Stimulated activated CD4-positive, alpha-beta T cell treated with anti-CD3 and anti-CD28 coated beads, Interleukin-2, amount 100 ng/mL, for 4 hours (primary cell): ENCODE measurements around the gene PRX.
"Not testable (repeated sequence)": the region's sequence is repeated elsewhere in the genome, so short reads cannot be mapped to it uniquely, and the experiment has no call there.

Experiments
- DNase-seq: peaks from one replicate; pipeline ENCODE4 v3.0.0-alpha.2; 2020; ENCODE audit warnings: low read depth

PRX gene, protein sequence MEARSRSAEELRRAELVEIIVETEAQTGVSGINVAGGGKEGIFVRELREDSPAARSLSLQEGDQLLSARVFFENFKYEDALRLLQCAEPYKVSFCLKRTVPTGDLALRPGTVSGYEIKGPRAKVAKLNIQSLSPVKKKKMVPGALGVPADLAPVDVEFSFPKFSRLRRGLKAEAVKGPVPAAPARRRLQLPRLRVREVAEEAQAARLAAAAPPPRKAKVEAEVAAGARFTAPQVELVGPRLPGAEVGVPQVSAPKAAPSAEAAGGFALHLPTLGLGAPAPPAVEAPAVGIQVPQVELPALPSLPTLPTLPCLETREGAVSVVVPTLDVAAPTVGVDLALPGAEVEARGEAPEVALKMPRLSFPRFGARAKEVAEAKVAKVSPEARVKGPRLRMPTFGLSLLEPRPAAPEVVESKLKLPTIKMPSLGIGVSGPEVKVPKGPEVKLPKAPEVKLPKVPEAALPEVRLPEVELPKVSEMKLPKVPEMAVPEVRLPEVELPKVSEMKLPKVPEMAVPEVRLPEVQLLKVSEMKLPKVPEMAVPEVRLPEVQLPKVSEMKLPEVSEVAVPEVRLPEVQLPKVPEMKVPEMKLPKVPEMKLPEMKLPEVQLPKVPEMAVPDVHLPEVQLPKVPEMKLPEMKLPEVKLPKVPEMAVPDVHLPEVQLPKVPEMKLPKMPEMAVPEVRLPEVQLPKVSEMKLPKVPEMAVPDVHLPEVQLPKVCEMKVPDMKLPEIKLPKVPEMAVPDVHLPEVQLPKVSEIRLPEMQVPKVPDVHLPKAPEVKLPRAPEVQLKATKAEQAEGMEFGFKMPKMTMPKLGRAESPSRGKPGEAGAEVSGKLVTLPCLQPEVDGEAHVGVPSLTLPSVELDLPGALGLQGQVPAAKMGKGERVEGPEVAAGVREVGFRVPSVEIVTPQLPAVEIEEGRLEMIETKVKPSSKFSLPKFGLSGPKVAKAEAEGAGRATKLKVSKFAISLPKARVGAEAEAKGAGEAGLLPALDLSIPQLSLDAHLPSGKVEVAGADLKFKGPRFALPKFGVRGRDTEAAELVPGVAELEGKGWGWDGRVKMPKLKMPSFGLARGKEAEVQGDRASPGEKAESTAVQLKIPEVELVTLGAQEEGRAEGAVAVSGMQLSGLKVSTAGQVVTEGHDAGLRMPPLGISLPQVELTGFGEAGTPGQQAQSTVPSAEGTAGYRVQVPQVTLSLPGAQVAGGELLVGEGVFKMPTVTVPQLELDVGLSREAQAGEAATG (N-terminal part only)

DNA sequence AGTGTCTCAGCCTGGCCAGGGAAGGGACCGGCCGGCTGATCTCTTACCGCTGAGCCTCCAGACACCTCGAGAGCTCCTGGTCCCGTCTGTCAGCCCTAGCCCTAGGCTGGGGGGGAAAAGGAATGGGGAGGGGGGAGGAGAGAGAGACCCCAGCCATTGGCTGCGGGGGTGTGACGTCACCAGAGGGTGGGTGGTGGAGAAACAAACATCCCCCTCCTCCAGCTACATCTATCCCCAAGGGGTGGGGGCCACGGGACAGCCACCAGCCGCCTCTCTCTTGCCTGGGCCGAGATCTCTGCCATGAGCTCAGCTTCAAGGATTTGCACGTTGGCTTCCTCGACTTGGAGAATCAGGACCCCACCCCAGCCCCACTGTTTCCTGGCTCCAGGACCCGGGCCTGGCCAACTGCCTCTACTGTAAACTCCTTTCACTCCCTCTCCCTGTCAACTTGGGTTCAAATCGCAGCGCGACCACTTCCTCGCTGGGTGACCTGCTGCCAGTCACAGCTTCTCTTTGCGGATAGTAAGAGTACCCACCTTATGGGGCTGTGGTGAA, at the start of gene PRX:
Gene PRX, minus strand, starts transcription at position 88 of the 555 bp plus-strand sequence. CDS start 5,446 bp downstream, outside the sequence.
- no peak for DNase-seq

DNA sequence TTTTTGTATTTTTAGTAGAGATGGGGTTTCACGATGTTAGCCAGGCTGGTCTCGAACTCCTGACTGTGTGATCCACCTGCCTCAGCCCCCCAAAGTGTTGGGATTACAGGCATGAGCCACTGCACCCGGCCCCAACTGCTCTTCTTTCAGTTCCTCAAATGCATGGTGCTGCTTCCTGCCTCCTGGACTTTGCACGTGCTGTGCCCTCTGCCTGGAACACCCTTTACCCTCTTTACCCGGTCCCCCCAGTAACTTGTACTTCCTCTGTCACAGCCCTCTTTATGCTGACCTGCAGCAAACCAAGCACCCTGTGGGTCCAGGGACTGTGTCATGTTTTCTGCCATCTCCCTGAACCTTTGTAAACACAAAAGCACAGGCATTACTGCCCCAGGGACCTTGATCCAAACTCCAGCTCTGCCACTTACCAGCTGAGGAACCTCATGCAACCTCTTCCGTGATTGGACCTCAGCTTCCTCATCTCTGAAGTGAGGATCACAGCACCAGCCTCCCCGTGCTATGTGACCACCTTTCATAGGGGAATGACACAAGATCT, 48.6 kb upstream of the PRX start:
- no peak for DNase-seq

DNA sequence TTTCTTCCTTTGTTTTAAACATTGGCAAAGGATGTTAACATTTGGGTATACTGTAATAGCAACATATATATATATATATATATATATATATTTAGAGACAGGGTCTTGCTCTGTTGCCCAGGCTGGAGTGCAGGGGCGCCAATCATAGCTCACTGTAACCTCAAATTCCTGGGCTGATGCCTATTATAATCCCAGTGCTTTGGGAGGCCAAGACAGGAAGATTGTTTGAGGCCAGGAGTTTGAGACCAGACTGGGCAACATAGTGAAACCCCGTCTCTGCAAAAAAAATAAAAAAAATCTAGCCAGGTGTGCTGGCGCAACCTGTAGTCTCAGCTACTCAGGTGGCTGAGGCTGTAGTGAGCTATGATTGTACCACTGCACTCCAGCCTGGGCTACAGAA, 47.0 kb upstream of the PRX start:
- no peak for DNase-seq

DNA sequence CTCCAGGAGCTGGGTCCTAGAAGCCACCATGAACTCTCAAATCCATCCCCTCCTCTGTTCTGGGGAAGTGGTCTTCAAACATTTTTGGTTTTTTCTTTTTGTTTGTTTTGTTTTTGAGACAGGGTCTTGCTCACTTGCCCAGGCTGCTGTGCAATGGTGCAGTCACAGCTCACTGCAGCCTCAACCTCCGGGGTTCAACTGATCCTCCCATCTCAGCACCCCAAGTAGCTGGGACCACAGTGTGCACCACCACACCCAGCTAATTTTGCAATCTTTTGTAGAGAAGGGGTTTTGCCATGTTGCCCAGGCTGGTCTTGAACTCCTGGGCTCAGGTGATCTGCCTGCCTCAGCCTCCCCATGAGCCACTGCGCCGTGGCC, 45.4 kb upstream of the PRX start:
- DNase-seq = no peak

DNA sequence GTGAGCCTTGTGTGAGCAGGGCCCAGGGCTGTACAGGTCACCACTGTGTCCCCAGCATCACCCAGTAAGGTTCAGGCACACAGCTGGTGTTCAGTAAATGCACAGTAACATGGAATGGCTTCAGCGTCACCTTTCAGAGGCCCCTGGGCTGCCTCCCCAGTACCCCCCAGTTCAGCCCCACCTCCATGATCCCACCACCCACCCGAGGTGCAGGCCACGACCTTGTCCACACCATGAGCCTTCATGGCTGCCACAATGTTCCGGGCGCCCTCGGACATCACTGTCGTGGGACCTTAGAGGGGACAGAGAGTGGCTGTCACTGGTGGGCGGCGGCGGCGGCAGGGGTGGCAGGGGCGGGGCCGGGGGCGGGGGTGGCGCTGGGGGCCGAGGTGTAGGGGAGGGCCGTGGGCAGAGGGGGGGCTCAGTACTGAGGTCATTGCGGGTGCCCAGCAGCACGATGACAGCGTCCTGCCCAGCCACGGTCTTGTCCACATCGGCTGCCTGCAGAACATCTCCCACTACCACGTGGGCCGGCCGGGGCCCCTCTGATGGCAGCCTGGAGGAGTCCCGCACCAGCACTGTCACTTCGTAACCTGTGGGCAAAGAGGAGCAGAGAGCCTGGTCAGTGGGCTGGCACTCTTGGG, 44.9 kb upstream of the PRX start:
- DNase-seq = no peak

DNA sequence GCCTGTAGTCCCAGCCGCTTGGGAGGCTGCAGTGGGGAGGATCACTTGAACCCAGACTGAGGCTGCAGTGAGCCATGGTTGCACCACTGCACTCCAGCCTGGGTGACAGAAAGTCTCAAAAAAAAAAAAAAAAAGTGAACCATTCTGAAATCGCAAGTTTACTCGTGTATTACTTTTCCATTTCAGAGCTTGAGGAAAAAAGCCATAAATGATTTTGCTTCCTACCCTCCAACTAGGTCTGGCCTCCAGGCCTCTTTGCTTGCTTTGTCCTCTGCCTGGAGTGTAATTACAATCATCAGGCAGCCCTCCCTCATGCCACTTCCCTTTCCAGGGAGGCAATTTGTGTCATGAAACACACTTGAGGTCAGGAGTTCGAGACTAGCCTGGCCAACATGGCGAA, 43.9 kb upstream of the PRX start:
- no peak for DNase-seq

DNA sequence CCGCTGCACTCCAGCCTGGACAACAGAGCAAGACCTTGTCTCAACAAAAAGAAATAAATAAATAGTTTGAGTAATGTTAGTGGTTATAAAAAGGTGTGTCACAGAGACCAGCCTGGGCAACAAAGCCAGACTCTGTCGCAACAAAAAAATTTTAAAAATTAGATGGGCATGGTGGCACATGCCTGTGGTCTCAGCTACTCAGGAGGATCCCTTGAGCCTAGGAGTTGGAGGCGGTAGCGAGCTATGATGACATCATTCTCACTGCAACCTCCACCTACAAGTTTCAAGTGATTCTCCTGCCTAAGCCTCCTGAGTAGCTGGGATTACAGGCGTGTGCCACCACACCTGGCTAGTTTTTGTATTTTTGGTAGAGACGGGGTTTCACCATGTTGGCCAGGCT, 40.8 kb upstream of the PRX start:
- DNase-seq = not testable (repeated sequence)

DNA sequence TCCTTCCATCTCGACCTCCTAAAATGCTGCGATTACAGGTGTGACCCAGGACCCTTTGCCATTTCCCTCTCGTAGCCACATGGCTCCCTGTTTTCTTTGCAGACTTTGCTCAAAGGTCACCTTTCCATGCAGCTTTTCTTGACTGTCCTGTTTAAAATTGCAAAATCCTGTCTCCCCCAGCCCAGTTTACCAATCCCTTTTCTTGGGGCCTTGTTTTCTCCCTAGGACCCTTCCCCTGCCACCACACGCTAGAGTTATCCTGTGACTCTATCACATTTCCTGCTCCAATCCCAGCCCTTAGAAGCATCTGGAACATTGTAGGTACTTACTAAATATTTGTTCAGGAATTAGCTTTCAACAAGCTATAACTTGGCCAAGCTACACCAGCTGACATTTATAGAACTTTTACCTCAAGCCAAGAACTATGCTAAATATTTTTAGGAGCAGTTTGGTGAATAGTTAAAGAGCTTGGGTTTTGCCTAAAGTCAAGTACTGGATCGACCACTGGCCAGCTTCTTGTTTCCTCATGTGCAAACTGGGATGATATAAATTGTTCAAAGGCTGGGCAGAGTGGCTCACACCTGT, 40.1 kb upstream of the PRX start:
- DNase-seq = no peak

DNA sequence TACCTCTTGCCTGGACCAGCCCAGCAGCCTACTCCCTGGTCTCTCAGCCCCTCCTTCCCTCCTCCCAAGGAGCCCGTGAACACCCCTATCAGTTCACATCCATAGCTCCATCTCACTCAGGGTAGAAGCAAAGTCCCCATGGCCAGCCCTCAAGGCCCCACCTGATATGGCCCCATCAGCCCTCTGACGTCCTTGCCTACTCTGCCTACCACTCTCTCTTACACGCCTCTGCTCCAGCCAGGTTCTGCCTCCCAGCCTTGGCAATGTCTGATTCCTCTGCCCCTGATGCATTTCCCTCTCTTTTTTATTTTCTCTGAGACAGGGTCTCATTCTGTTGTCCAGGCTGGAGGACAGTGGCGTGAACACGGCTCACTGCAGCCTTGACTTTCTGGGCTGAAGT, 38.8 kb upstream of the PRX start:
- no peak for DNase-seq

DNA sequence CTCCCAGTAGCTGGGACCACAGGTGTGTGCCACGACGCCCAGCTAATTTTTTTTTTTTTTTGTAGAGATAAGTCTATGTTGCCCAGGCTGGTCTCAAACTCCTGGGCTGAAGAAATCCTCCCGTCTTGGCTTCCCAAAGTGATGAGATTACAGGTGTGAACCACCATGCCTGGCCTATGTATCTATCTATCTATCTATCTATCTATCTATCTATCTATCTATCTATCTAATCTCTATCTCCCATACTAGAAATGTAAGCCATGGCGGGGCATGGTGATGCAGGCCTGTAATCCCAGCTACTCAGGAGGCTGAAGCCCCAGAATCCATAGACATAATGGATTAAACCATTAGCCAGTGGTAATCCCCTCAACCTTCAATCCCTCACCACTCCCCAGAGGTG, 37.5 kb upstream of the PRX start:
- DNase-seq = no peak

DNA sequence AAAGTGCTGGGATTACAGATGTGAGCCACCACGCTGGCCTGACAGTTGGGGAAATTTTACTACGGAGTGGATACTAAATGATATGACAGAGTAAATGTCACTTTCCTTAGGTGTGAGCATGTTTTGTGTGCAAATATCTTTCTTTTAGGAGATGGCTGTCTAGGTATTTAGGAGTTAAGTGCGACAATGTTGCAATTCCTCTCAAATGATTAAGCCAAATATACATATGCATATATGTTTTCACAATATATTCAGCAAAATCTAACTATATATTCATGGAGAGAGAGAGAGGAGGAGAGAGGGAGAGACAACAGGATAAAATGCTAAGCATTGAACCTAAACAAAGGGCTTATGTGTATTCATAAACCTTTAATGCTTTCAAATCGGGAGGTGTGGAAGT, 36.3 kb upstream of the PRX start:
- no peak for DNase-seq

DNA sequence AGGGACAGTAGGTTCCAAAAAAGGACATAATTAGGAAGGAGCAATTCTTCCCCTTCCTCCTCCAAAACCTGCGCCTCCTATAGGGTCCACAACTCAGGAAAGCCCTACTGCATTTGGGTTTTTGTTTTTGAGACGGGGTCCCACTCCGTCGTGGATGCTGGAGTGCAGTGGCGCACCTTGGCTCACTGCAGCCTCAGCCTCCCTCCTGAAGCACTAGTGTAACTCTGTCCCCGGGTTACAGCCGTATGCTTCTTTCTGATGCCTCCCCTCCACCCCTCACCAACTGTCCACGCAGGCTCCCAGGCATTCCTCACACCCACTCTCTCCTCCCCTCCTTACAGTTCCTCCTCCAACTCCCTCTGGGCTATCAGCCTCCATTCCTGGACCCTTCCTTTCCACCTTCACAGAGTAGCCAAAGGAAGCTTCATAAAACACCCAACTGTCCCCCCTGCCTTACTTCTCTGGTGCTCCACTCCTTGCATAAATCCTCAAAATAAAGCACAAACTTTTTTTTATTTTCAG, 33.1 kb upstream of the PRX start:
- DNase-seq = no peak

DNA sequence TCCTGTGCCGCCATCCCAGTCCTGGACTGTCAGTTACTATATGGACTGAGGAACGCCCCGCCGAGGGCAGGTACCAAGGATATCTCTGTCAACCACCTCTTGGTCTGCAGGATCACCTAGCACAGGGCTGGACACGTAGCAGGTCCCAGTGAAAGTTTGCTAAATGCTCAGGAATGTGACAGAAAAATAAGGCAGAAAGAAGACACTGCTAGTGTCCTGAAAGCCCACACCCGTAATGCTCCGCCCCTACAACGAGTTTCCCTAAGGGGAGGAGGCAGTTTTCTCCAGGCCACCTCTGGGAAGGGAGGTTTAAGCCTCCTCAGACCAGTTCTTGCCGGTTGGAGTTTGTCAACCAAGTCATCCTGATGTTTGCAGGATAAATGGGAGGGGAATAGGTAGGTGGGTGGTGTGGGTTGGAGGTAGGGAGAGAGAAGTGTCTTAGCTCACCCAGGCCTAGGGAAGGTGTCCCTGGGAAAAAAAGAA, 32.6 kb upstream of the PRX start:
- no peak for DNase-seq

DNA sequence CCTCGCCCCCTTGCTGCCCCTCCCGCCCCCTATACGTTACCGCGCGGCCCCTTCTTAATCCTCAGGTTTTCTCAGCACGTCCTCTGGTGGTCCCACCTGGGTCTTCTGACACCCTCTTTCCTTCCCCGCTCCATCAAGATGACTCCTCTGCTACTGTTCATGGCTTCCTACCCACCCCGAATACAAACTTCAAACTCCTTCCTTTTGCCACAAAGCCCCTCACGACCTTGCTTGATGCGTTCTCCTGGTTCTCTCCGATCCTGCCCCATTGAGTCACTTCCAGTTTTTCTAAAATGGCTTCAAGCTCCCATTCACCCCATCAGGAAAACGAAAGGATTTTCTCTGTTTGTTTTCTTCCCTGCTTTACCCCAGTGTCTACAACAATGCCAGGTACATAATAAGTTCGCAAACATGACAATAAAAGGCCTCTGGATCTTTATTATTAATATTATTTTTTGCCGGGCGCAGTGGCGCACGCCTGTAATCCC, 31.7 kb upstream of the PRX start:
- DNase-seq = no peak

DNA sequence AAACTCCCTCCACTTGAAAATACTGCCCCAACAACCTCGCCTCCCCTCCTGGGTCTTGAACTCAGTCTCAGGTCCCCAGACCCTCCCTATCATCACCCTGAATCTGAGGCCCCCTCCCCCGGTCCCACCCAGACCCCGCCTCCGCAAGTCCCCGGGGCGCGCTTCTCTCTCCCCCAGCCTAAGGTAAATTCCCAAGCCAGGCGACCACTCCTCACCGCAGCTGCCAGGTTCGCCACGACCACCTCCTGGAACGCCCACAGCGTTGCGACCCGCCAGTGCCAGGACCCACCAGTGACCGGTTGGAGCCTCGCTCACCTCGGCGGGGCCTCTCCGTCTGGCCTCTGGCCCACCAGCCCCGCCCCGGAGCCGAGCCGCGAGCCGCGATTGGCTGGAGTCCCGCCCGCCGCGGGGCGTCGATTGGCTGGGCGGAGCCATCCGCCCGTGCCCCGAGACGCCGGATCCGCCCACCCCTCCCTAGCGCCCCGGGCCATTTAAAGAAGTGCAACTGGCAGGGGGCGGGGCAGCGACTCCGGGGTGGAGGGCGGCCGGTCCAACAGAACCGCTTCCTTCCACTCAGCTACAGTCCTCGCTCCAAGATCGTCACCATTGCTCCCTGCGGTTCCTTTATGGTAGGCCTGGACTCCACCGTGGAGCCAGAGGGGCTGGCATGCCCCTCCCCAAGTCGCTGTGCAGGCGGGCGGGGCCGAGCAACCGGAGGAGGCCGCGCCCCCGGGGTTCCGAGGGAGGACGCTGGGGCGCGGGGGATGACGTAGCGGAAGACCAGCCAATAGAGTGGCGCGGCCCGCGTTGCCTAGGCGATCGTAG, 31.0 kb upstream of the PRX start, which contains the start of gene SERTAD3:
Gene SERTAD3, minus strand, starts transcription at position 336 of the 825 bp plus-strand sequence. CDS start 2,255 bp downstream, outside the sequence.
- peak; percentile 96 for DNase-seq

DNA sequence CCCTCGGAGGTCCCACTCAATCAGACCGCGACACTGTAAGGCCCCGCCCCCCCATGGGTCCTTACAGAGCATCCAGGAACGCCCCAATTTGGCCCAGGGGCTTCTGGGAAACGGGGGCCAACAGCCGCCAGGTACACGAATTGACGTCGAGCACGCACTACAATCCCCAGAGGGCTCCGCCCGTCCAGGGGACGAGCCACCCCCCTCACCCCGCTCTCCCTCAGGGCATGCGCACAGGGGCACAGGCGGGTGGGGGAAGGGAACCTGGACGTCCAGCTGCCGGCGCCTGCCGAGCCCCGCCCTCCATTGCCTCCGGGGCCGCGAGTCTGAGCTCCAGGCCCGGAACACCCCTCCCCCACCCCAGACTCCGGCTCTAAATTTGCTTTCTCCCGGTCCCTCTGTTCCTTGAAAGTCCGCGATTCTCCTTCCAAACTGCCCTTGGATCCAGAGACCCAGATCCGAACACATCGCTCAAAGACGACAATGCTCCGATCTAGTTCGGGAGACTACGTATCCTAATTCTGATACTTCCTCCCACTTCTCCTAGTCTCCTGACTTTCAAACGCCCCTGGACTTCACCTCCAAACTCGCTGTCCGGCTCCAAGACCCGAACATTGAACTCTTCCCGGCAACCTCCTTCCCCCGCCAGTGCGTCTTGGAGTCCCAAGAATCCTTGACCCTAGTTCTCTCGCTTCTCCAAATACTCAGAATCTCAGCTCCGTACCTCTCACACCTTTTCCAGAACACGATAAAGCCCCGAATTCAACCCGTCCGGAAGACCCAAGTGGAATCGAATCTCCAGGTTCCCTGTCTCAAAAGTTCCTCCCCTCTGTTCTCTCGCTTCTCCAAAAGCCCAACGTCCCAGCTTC, 30.2 kb upstream of the PRX start:
- DNase-seq = peak; percentile 99

DNA sequence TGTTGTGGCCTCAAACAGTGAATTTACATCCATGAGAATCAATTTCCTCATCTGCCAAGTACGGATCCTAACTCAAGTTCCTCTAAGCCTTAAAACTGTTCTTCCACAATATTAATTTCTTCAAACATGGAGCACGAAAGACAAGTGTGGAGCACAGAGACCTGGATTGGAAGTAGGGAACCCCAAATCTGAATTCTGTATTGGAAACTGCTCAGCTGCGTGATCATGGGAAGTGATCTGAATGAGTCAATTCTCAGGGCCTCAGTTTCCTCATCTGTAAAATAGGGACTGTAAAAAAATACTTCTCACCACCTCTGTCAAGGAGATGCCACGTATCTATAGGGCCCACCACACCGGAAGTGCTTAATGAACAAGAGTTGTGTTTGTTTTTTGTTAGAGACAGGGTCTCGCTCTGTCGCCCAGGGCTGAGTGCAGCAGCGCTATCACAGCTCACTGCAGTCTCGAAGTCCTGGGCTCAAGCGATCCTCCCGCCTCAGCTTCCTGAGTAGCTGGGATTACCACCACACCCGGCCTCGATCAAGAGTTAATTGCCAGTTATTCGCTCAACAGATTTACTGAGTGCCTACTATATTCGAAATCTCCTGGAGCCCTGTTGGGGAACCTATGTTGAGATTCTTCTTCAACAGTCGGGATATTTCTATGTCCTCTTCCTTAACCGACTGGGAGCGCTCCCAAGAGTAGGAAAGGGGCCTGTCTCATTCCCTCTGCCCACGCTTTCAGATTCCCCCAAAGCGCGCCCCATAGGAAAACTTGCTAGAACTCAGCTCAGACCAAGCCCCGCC, 29.4 kb upstream of the PRX start:
- no peak for DNase-seq
